C4-2B (cell line): ENCODE data around the gene ATXN7L2.
A peak's percentile ranks its signal among the peaks of the same experiment; 100 is the strongest.

Experiments
- H3K27ac ChIP-seq: fragments of 450-650 bp; 2 replicates; pipeline ENCODE4 v1.5.1; 2017
- CTCF ChIP-seq: fragments of 450-650 bp; conservative IDR thresholded peaks from 2 replicates; pipeline ENCODE4 v1.5.1; 2017; ENCODE audit warnings: mild to moderate bottlenecking
- ZFX ChIP-seq: fragments of 450-650 bp; IDR thresholded peaks from 2 replicates; pipeline ENCODE4 v1.6.1; 2017

Gene ATXN7L2

GRCh38 chr1:109531826-109532364, 48.2 kb downstream of the ATXN7L2 start:
- no peak overlapping the region for H3K27ac ChIP-seq
- TF ChIP-seq CTCF: no peak
- TF ChIP-seq ZFX: no peak

GRCh38 chr1:109532365-109533136, 48.8 kb downstream of the ATXN7L2 start:
- TF ChIP-seq CTCF (peak; percentile 97), ZFX (no peak)
- no peak overlapping the region for H3K27ac ChIP-seq

- no peak for TF ChIP-seq CTCF
- TF ChIP-seq ZFX: no peak
- H3K27ac ChIP-seq: no peak overlapping the region
These were observed 50.7 kb downstream of the ATXN7L2 start for GRCh38 chr1:109534307-109534858.

- no peak overlapping the region for H3K27ac ChIP-seq
- no peak for TF ChIP-seq ZFX
- TF ChIP-seq CTCF: no peak
These were observed 51.8 kb downstream of the ATXN7L2 start for GRCh38 chr1:109535481-109535880.

- H3K27ac ChIP-seq: no peak overlapping the region
- TF ChIP-seq ZFX (no peak), CTCF (no peak)
These were observed 52.3 kb downstream of the ATXN7L2 start for GRCh38 chr1:109535971-109536491.

GRCh38 chr1:109537450-109538178, 53.9 kb downstream of the ATXN7L2 start:
- H3K27ac ChIP-seq: no peak overlapping the region
- no peak for TF ChIP-seq CTCF
- no peak for TF ChIP-seq ZFX
